HG02678 (cell line): ENCODE results near the gene ABLIM1.

Experiments used
- ATAC-seq: cut with Tn5 transposase; IDR thresholded peaks from one replicate; pipeline ENCODE4 v1.9.1; 2021; ENCODE audit warnings: mild to moderate bottlenecking, moderate library complexity; ENCODE audit not compliant: unreplicated experiment

The ABLIM1 gene

GRCh38 chr10:114680543-114681117, 22.6 kb upstream of the ABLIM1 start:
- no peak for ATAC-seq

GRCh38 chr10:114679552-114679951, 21.5 kb upstream of the ABLIM1 start:
- no peak for ATAC-seq

GRCh38 chr10:114678820-114679219, 20.7 kb upstream of the ABLIM1 start:
- ATAC-seq = no peak

- no peak for ATAC-seq
These were observed 20.3 kb upstream of the ABLIM1 start for GRCh38 chr10:114678336-114678735.

GRCh38 chr10:114674346-114674745, 16.3 kb upstream of the ABLIM1 start:
- no peak for ATAC-seq

- ATAC-seq = no peak
These were observed 11.6 kb upstream of the ABLIM1 start for GRCh38 chr10:114669648-114670047.

- ATAC-seq = no peak
These were observed 10.5 kb upstream of the ABLIM1 start for GRCh38 chr10:114668375-114669080.

- ATAC-seq = no peak
These were observed 7.8 kb upstream of the ABLIM1 start for GRCh38 chr10:114665873-114666272.

- no peak for ATAC-seq
These were observed 7.3 kb upstream of the ABLIM1 start for GRCh38 chr10:114665406-114665805.

GRCh38 chr10:114664127-114664526, 6.1 kb upstream of the ABLIM1 start:
- no peak for ATAC-seq

GRCh38 chr10:114663626-114664025, 5.6 kb upstream of the ABLIM1 start:
- no peak for ATAC-seq

GRCh38 chr10:114662646-114663217, 4.7 kb upstream of the ABLIM1 start:
- no peak for ATAC-seq

- no peak for ATAC-seq
These were observed 3.3 kb upstream of the ABLIM1 start for GRCh38 chr10:114661212-114661880.

- ATAC-seq = no peak
These were observed 2.4 kb downstream of the ABLIM1 start for GRCh38 chr10:114655671-114656070.

GRCh38 chr10:114654822-114655575, 3.1 kb downstream of the ABLIM1 start:
- ATAC-seq = no peak

GRCh38 chr10:114653926-114654325, 4.1 kb downstream of the ABLIM1 start:
- ATAC-seq = no peak

- no peak for ATAC-seq
These were observed 5.4 kb downstream of the ABLIM1 start for GRCh38 chr10:114652402-114653368.

GRCh38 chr10:114650831-114651230, 7.2 kb downstream of the ABLIM1 start:
- ATAC-seq = no peak

GRCh38 chr10:114650266-114650665, 7.8 kb downstream of the ABLIM1 start:
- ATAC-seq = no peak
